ENCODE measurements around the gene KCNE3. TPM values are rescaled to one million over a fixed set of nuclear protein-coding genes. Genes with fewer than 3 reads are reported as not detected.

KCNE3 gene
- total RNA-seq, 1 experiment from 2014 or later: 4.9 TPM

DNA sequence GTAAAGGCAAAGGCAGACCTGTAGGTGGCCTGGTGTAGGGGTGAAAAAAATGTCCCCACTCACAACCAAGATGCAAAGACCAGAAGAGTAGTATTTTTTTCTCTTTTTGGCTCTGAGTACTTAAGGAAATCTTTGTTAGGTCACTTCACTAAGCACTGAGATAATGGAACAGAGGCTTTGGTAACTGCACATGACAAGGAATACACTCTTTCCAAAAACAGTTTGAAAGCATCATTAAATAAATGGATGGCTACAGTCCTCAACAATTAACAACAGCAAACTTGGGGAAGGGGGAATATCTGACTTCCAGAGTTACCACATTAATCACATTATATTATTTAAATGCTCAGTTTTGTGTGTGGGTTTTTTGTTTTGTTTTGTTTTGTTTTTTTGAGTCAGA lies 42.2 kb downstream of the KCNE3 start:
- H3K27ac ChIP-seq (ENCODE audit: insufficient read length, low read depth, low read length): no peak overlapping the region

More for the DNA sequence above, 42.2 kb downstream of the KCNE3 start:
- H2AK5ac ChIP-seq (ENCODE audit: insufficient read length, low read length): no peak overlapping the region
- H2BK120ac ChIP-seq (ENCODE audit: low read depth, low read length, poor library complexity, severe bottlenecking): no peak overlapping the region
- Mint-ChIP-seq H3K4me1 (no peaks in the 10 kb centered on the region), H3K36me3 (ENCODE audit: insufficient read depth in 1 of 3, low read depth in 3 of 3) (peaks cover 0 to 4% (median 0%) of the 10 kb centered on the region in 3 experiments; a peak in 1 of 7 replicates), H3K9me3 (peaks cover 3 to 8% of the 10 kb centered on the region in 2 experiments; a peak in 3 of 5 replicates), H3K27me3 (ENCODE audit: low read depth) (no peaks in the 10 kb centered on the region; the same call in 1 of the 2 replicates), H3K4me3 (no peak overlapping the region), H3K27ac (no peak overlapping the region)
- no peaks in the 10 kb centered on the region for H3K79me2 ChIP-seq (ENCODE audit: insufficient read depth, low read length)
- no peaks in the 10 kb centered on the region for H3K23me2 ChIP-seq (ENCODE audit: insufficient read length, low read depth, low read length, poor library complexity, severe bottlenecking)
- H4K20me1 ChIP-seq (ENCODE audit: control insufficient read depth, insufficient read depth, insufficient read length): no peaks in the 10 kb centered on the region
- no peak overlapping the region for H3K18ac ChIP-seq (ENCODE audit: insufficient read length, low read depth, low read length)
- no peak overlapping the region for H3K56ac ChIP-seq (ENCODE audit: insufficient read length, low read depth, low read length)
- H3K4me2 ChIP-seq (ENCODE audit: insufficient read depth, insufficient read length, low read length): no peak overlapping the region
- no peak overlapping the region for H2BK12ac ChIP-seq (ENCODE audit: insufficient read length, low read depth, low read length)
- H3K79me1 ChIP-seq (ENCODE audit: insufficient read depth, low read depth, low read length, poor library complexity, severe bottlenecking): no peaks in the 10 kb centered on the region
- no peak overlapping the region for H4K5ac ChIP-seq (ENCODE audit: insufficient read length, low read depth, low read length)
- H2BK5ac ChIP-seq (ENCODE audit: insufficient read length, low read length): no peak overlapping the region
- H3K27me3 ChIP-seq (ENCODE audit: insufficient read depth, low read length): no peaks in the 10 kb centered on the region
- no peak overlapping the region for H3K14ac ChIP-seq (ENCODE audit: insufficient read depth, low read length)
- TF ChIP-seq, protein P1, sequence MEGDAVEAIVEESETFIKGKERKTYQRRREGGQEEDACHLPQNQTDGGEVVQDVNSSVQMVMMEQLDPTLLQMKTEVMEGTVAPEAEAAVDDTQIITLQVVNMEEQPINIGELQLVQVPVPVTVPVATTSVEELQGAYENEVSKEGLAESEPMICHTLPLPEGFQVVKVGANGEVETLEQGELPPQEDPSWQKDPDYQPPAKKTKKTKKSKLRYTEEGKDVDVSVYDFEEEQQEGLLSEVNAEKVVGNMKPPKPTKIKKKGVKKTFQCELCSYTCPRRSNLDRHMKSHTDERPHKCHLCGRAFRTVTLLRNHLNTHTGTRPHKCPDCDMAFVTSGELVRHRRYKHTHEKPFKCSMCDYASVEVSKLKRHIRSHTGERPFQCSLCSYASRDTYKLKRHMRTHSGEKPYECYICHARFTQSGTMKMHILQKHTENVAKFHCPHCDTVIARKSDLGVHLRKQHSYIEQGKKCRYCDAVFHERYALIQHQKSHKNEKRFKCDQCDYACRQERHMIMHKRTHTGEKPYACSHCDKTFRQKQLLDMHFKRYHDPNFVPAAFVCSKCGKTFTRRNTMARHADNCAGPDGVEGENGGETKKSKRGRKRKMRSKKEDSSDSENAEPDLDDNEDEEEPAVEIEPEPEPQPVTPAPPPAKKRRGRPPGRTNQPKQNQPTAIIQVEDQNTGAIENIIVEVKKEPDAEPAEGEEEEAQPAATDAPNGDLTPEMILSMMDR (conservative IDR thresholded peaks at IDR 0.05): no peak
- H4K91ac ChIP-seq (ENCODE audit: insufficient read length, low read depth, low read length): no peak overlapping the region
- H2AFZ ChIP-seq (ENCODE audit: low read length): no peak overlapping the region
- no peak overlapping the region for H2BK20ac ChIP-seq (ENCODE audit: low read depth, low read length, poor library complexity, severe bottlenecking)
- no peak overlapping the region for H3K9ac ChIP-seq (ENCODE audit: extremely low read depth, insufficient read length, low read length)
- H3K9me3 ChIP-seq (ENCODE audit: control insufficient read depth, low read depth, low read length): no peaks in the 10 kb centered on the region
- DNase-seq: no peak
- no peak overlapping the region for H3K23ac ChIP-seq (ENCODE audit: insufficient read length, low read depth, low read length)
- no peak overlapping the region for H3K4ac ChIP-seq (ENCODE audit: low read depth, low read length)
- no peak overlapping the region for H3T11ph ChIP-seq (ENCODE audit: low read length)
- no peaks in the 10 kb centered on the region for H3K4me1 ChIP-seq (ENCODE audit: insufficient read depth, low read length)
- H4K8ac ChIP-seq (replicated peaks; ENCODE audit: insufficient read length, low read depth, low read length): no peak overlapping the region
- H2BK15ac ChIP-seq (ENCODE audit: low read depth, low read length): no peak overlapping the region

Data from H9 (cell line).